Upper lobe of left lung (tissue), 6 donors: ENCODE results near the gene SLC28A1. TPM values are rescaled to one million over a fixed set of nuclear protein-coding genes. Genes with fewer than 3 reads are reported as not detected.
A peak's percentile ranks its signal among the peaks of the same experiment; 100 is the strongest.
"Not testable (repeated sequence)": the region's sequence is repeated elsewhere in the genome, so short reads cannot be mapped to it uniquely, and the experiment has no call there.

Experiments used
- ATAC-seq, 2 donors: fragments of 200-7000 bp; cut with Tn5 transposase; one replicate each; pipeline ENCODE4 v1.9.1; 2022; ENCODE audit warnings: mild to moderate bottlenecking in 2 of 2, moderate library complexity in 2 of 2; ENCODE audit not compliant: low FRiP score in 2 of 2
- DNase-seq, 2 donors: peaks; one replicate each; pipeline ENCODE4 v3.0.0-alpha.2; 2019 to 2020
- H3K27ac ChIP-seq, 4 donors: fragments of 200-600 bp; sonication (generic); one replicate each; pipeline ENCODE4 v1.5.1; 2016 to 2019
- H3K27me3 ChIP-seq, 4 donors: fragments of 200-600 bp; sonication (generic); one replicate each; pipeline ENCODE4 v1.5.1; 2017 to 2019
- H3K36me3 ChIP-seq, 4 donors: fragments of 200-600 bp; sonication (generic); one replicate each; pipeline ENCODE4 v1.5.1; 2016 to 2019
- H3K4me1 ChIP-seq, 4 donors: fragments of 200-600 bp; sonication (generic); one replicate each; pipeline ENCODE4 v1.5.1; 2018 to 2019
- H3K4me3 ChIP-seq, 4 donors: fragments of 200-600 bp; sonication (generic); one replicate each; pipeline ENCODE4 v1.5.1; 2017 to 2019; ENCODE audit warnings: mild to moderate bottlenecking in 2 of 4, moderate library complexity in 1 of 4
- H3K9me3 ChIP-seq, 4 donors: fragments of 200-600 bp; sonication (generic); one replicate each; pipeline ENCODE4 v1.5.1; 2018 to 2019
- CTCF ChIP-seq, 6 experiments: fragments of 450-650 bp in 4 of 6; fragments of 200-600 bp in 2 of 6; sonication (generic) in 2 of 6; IDR thresholded peaks; one replicate each; pipeline ENCODE4 v1.5.1; 2016 to 2019; ENCODE audit warnings: antibody characterized with exemption in 6 of 6
- EP300 ChIP-seq, 4 donors: sonication (generic); formaldehyde crosslinking; IDR thresholded peaks; one replicate each; pipeline ENCODE4 v1.5.1; 2017; ENCODE audit warnings: antibody characterized with exemption in 4 of 4, control low read depth in 2 of 4
- POLR2A ChIP-seq, 4 donors: fragments of 450-650 bp; IDR thresholded peaks; one replicate each; pipeline ENCODE4 v1.5.1; 2016 to 2017; ENCODE audit warnings: antibody characterized with exemption in 4 of 4, mild to moderate bottlenecking in 2 of 4
- POLR2AphosphoS5 ChIP-seq, 2 donors: sonication (generic); formaldehyde crosslinking; IDR thresholded peaks; one replicate each; pipeline ENCODE4 v1.5.1; 2017; ENCODE audit warnings: antibody characterized with exemption in 2 of 2
- WGBS, 2 donors: methylation state at CpG; one replicate each; pipeline ENCODE4 v1.1.5; 2017 to 2018; 5-methylcytosine and 5-hydroxymethylcytosine counted together
- total RNA-seq, 6 donors: library from RNA; depleted of rRNA in 4 of 6; stranded (reverse); fragments of >200 nt in 4 of 6; gene quantifications; one replicate each; pipeline versions ENCODE4 v1.1.0 to v1.2.1, GENCODE V29; 2016 to 2021
- donor health status: DM: no; HTN: no; CAD: no; lungs with moderate emphysema.
- donor health status: DM: no; HTN: yes; CAD: no; lungs with severe emphysema.

The SLC28A1 gene
- total RNA-seq, 6 donors from 2014 or later: not detected

- Histone ChIP-seq H3K27me3 (no peaks in the 10 kb centered on the region), H3K36me3 (no peaks in the 10 kb centered on the region), H3K4me1 (peaks cover 22 to 39% (median 25%) of the 10 kb centered on the region in 4 donors), H3K9me3 (no peaks in the 10 kb centered on the region), H3K27ac (peak overlapping the region; percentile 87 to 94 (median 93)), H3K4me3 (peak overlapping the region; percentile 70 to 96 (median 86))
- peak; percentile 15 to 43 for TF ChIP-seq POLR2AphosphoS5 (IDR thresholded peaks at IDR 0.05)
- no peak for TF ChIP-seq EP300 (IDR thresholded peaks at IDR 0.05)
- TF ChIP-seq POLR2A (IDR thresholded peaks at IDR 0.05): peak in 2 of 4 donors; percentile 16 to 20
- peak in 1 of 6 experiments; percentile 5 for TF ChIP-seq CTCF (IDR thresholded peaks at IDR 0.05)
- WGBS, 2 donors: 5% methylated on average over 9 to 38 of the region's 46 CpGs
- DNase-seq: peak in 1 of 2 donors; percentile 54
- no peak for ATAC-seq
These were observed 97.9 kb downstream of the SLC28A1 start for GRCh38 chr15:84982301-84982920.

DNA sequence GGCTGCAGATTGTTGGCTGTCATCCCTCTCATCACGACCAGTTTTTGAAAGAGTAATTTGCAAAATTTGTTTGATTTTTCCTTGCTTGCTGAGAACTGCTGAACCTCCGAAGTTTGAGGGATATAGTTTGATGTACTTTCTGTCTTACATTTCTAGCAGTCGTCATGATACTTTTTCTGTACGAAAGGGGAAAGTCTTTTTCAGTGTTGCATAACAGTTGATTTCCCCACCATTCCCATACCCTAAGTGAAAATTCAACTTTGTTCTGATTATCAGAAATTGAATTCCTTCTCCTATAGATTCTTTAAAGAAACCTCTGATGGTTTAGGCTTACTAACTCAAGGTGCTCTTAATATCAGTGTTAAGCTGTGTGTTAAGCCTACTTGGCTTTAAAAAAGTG is 98.8 kb downstream of the SLC28A1 start:
- DNase-seq (no peak), ATAC-seq (no peak)
- H3K27me3 ChIP-seq: no peaks in the 10 kb centered on the region
- TF ChIP-seq EP300 (IDR thresholded peaks at IDR 0.05): no peak
- no peak for TF ChIP-seq CTCF (IDR thresholded peaks at IDR 0.05)
- no peak for TF ChIP-seq POLR2AphosphoS5 (IDR thresholded peaks at IDR 0.05)
- no peak for TF ChIP-seq POLR2A (IDR thresholded peaks at IDR 0.05)
- H3K36me3 ChIP-seq: no peaks in the 10 kb centered on the region
- H3K9me3 ChIP-seq: no peaks in the 10 kb centered on the region
- H3K4me1 ChIP-seq: peaks cover 23 to 46% (median 28%) of the 10 kb centered on the region in 4 donors
- WGBS, 2 donors: 22 to 30% methylated on average over 4 of the region's 4 CpGs
- peak overlapping the region in 3 of 4 donors; percentile 70 to 96 (median 82) for H3K4me3 ChIP-seq
- peak overlapping the region in 1 of 4 donors; percentile 94 for H3K27ac ChIP-seq

GRCh38 chr15:84983711-84984110 is 99.2 kb downstream of the SLC28A1 start:
- H3K27ac ChIP-seq: peak overlapping the region in 1 of 4 donors; percentile 94

GRCh38 chr15:84985158-84985557 is 100.7 kb downstream of the SLC28A1 start:
- Histone ChIP-seq H3K4me3 (no peak overlapping the region), H3K27me3 (no peaks in the 10 kb centered on the region), H3K27ac (no peak overlapping the region), H3K4me1 (peaks cover 19 to 40% (median 24%) of the 10 kb centered on the region in 4 donors), H3K36me3 (no peaks in the 10 kb centered on the region), H3K9me3 (no peaks in the 10 kb centered on the region)
- DNase-seq (no peak), ATAC-seq (no peak)
- WGBS, 2 donors: 52% methylated on average over 2 of the region's 2 CpGs
- TF ChIP-seq EP300 (IDR thresholded peaks at IDR 0.05) (no peak), CTCF (IDR thresholded peaks at IDR 0.05) (no peak), POLR2AphosphoS5 (IDR thresholded peaks at IDR 0.05) (no peak), POLR2A (IDR thresholded peaks at IDR 0.05) (no peak)

More at GRCh38 chr15:84983711-84984110, 99.2 kb downstream of the SLC28A1 start:
- Histone ChIP-seq H3K36me3 (no peaks in the 10 kb centered on the region), H3K9me3 (no peaks in the 10 kb centered on the region), H3K27me3 (no peaks in the 10 kb centered on the region), H3K4me3 (peak overlapping the region in 3 of 4 donors; percentile 70 to 96 (median 82)), H3K4me1 (peaks cover 23 to 49% (median 28%) of the 10 kb centered on the region in 4 donors)
- no peak for ATAC-seq
- no peak for DNase-seq
- TF ChIP-seq CTCF (IDR thresholded peaks at IDR 0.05) (no peak), POLR2AphosphoS5 (IDR thresholded peaks at IDR 0.05) (no peak), POLR2A (IDR thresholded peaks at IDR 0.05) (no peak)
- WGBS, 2 donors: 66 to 77% methylated on average over 2 of the region's 2 CpGs

DNA sequence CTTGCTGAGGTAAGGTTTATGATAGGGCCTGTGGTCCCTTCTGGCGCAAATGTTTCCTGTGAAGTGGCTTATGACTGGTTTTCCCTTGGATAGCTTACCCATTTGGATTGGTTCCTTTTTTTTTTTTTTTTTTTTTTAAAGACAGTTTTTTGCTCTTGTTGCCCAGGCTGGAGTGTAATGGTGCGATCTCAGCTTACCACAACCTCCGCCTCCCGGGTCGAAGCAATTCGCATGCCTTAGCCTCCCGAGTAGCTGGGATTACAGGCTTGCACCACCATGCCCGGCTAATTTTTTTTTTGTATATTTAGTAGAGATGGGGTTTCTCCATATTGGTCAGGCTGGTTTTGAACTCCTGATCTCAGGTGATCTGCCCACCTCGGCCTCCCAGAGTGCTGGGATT is 102.9 kb downstream of the SLC28A1 start:
- not testable (repeated sequence) for H3K36me3 ChIP-seq, H3K9me3 ChIP-seq, H3K4me3 ChIP-seq, DNase-seq, H3K27ac ChIP-seq, H3K27me3 ChIP-seq, ATAC-seq
- 90 to 98% methylated on average over 9 of the region's 9 CpGs for WGBS, 2 donors
- peaks cover 22 to 38% (median 29%) of the 10 kb centered on the region in 4 donors for H3K4me1 ChIP-seq
